ENCODE measurements around the gene TLR7. TPM values are rescaled to one million over a fixed set of nuclear protein-coding genes. Genes with fewer than 3 reads are reported as not detected.

Gene TLR7
- total RNA-seq, 1 donor from 2014 or later: 0.69 TPM

- intact Hi-C loops (cut with micrococcal nuclease): no loop called here
- Histone ChIP-seq H3K27me3 (ENCODE audit: low read depth) (no peaks in the 10 kb centered on the region), H3K4me3 (no peak overlapping the region), H3K9me3 (replicated peaks) (no peaks in the 10 kb centered on the region), H3K36me3 (no peaks in the 10 kb centered on the region), H3K27ac (replicated peaks) (no peak overlapping the region), H3K4me1 (no peaks in the 10 kb centered on the region)
- DNase-seq: no peak
- TF ChIP-seq, protein P1, sequence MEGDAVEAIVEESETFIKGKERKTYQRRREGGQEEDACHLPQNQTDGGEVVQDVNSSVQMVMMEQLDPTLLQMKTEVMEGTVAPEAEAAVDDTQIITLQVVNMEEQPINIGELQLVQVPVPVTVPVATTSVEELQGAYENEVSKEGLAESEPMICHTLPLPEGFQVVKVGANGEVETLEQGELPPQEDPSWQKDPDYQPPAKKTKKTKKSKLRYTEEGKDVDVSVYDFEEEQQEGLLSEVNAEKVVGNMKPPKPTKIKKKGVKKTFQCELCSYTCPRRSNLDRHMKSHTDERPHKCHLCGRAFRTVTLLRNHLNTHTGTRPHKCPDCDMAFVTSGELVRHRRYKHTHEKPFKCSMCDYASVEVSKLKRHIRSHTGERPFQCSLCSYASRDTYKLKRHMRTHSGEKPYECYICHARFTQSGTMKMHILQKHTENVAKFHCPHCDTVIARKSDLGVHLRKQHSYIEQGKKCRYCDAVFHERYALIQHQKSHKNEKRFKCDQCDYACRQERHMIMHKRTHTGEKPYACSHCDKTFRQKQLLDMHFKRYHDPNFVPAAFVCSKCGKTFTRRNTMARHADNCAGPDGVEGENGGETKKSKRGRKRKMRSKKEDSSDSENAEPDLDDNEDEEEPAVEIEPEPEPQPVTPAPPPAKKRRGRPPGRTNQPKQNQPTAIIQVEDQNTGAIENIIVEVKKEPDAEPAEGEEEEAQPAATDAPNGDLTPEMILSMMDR (IDR thresholded peaks at IDR 0.05; ENCODE audit: borderline replicate concordance): no peak
Measured at GRCh38 chrX:12912791-12913482, 46.1 kb downstream of the TLR7 start.

DNA sequence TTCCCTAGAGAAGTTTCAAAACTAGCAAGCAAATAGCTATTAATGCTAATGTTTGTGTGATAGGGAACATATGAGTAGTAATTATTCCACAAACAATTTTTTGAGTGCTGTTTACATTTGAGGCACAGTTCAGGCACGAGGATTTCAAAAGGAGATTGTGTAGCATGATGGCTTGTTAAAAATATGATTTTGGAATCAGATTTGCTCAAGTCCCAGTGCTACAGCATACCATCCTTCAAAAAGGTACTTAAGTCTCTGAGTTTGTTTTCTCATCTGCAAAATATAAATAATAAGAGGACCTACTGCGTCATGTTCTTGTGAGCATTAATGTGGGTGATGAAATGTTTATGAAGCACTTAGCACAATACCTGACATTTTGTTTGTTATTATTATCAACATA is 50.9 kb downstream of the TLR7 start:
- DNase-seq: no peak
- TF ChIP-seq, protein P1 (IDR thresholded peaks at IDR 0.05; ENCODE audit: borderline replicate concordance): no peak
- no peak overlapping the region for H3K27ac ChIP-seq (replicated peaks)
- no peak overlapping the region for H3K4me3 ChIP-seq
- no peaks in the 10 kb centered on the region for H3K4me1 ChIP-seq
- H3K9me3 ChIP-seq (replicated peaks): no peaks in the 10 kb centered on the region
- no peaks in the 10 kb centered on the region for H3K36me3 ChIP-seq
- intact Hi-C loops (cut with micrococcal nuclease): no loop called here
- H3K27me3 ChIP-seq (ENCODE audit: low read depth): no peaks in the 10 kb centered on the region

- DNase-seq: no peak
- Histone ChIP-seq H3K4me1 (no peaks in the 10 kb centered on the region), H3K9me3 (replicated peaks) (no peaks in the 10 kb centered on the region), H3K4me3 (no peak overlapping the region), H3K27ac (replicated peaks) (no peak overlapping the region), H3K27me3 (ENCODE audit: low read depth) (no peaks in the 10 kb centered on the region), H3K36me3 (no peaks in the 10 kb centered on the region)
- intact Hi-C loops (cut with micrococcal nuclease): no loop called here
- TF ChIP-seq, protein P1 (IDR thresholded peaks at IDR 0.05; ENCODE audit: borderline replicate concordance): no peak
Measured at GRCh38 chrX:12919051-12919450, 52.2 kb downstream of the TLR7 start.

GRCh38 chrX:12919620-12920019 is 52.7 kb downstream of the TLR7 start:
- H3K4me3 ChIP-seq: no peak overlapping the region
- intact Hi-C loops (cut with micrococcal nuclease): no loop called here
- H3K4me1 ChIP-seq: no peaks in the 10 kb centered on the region
- TF ChIP-seq, protein P1 (IDR thresholded peaks at IDR 0.05; ENCODE audit: borderline replicate concordance): no peak
- no peak for DNase-seq
- H3K36me3 ChIP-seq: no peaks in the 10 kb centered on the region
- H3K27ac ChIP-seq (replicated peaks): no peak overlapping the region
- H3K9me3 ChIP-seq (replicated peaks): no peaks in the 10 kb centered on the region
- no peaks in the 10 kb centered on the region for H3K27me3 ChIP-seq (ENCODE audit: low read depth)

DNA sequence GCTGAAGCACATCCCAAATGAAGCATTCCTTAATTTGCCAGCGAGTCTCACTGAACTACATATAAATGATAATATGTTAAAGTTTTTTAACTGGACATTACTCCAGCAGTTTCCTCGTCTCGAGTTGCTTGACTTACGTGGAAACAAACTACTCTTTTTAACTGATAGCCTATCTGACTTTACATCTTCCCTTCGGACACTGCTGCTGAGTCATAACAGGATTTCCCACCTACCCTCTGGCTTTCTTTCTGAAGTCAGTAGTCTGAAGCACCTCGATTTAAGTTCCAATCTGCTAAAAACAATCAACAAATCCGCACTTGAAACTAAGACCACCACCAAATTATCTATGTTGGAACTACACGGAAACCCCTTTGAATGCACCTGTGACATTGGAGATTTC is 54.1 kb downstream of the TLR7 start:
- TF ChIP-seq, protein P1 (IDR thresholded peaks at IDR 0.05; ENCODE audit: borderline replicate concordance): no peak
- intact Hi-C loops (cut with micrococcal nuclease): no loop called here
- Histone ChIP-seq H3K27me3 (ENCODE audit: low read depth) (no peaks in the 10 kb centered on the region), H3K9me3 (replicated peaks) (no peaks in the 10 kb centered on the region), H3K36me3 (no peaks in the 10 kb centered on the region), H3K4me1 (no peaks in the 10 kb centered on the region), H3K4me3 (no peak overlapping the region), H3K27ac (replicated peaks) (no peak overlapping the region)
- no peak for DNase-seq
